Activated B cell treated with CpG ODN at 0.5 μM for 24 hours (primary cell): Measurements from ENCODE around the gene VEZF1. TPM values are rescaled to one million over a fixed set of nuclear protein-coding genes. Genes with fewer than 3 reads are reported as not detected.

ENCODE experiments used
- ATAC-seq: fragments of 200-7000 bp; cut with Tn5 transposase; one replicate; pipeline ENCODE4 v1.10.0; 2021; ENCODE audit warnings: low read depth, mild to moderate bottlenecking, moderate library complexity
- CTCF ChIA-PET: fragments of 350-600 bp; sonication (Branson Sonifier 250); formaldehyde crosslinking; loops from one replicate; lab custom pipeline; 2021; ENCODE audit warnings: antibody characterized with exemption; lab: Charles Lee
- POLR2A ChIA-PET: fragments of 350-600 bp; sonication (Branson Sonifier 250); formaldehyde crosslinking; loops from one replicate; lab custom pipeline; 2021; ENCODE audit warnings: antibody characterized with exemption; lab: Charles Lee
- DNase-seq: peaks from one replicate; pipeline ENCODE4 v3.0.0; 2022
- H3K27ac Mint-ChIP-seq: one replicate; pipeline ENCODE4 v1.8.0; 2020; ENCODE audit warnings: mixed read lengths
- H3K27me3 Mint-ChIP-seq: one replicate; pipeline ENCODE4 v1.8.0; 2021; ENCODE audit warnings: mixed read lengths
- H3K36me3 Mint-ChIP-seq: one replicate; pipeline ENCODE4 v1.8.0; 2021; ENCODE audit warnings: low read depth, mixed read lengths
- H3K4me1 Mint-ChIP-seq: one replicate; pipeline ENCODE4 v1.8.0; 2021; ENCODE audit warnings: mixed read lengths
- H3K4me3 Mint-ChIP-seq: one replicate; pipeline ENCODE4 v1.8.0; 2020; ENCODE audit warnings: mild to moderate bottlenecking, mixed read lengths
- H3K9me3 Mint-ChIP-seq: one replicate; pipeline ENCODE4 v1.8.0; 2020; ENCODE audit warnings: mixed read lengths
- CTCF ChIP-seq: fragments of 200-600 bp; IDR thresholded peaks from one replicate; pipeline ENCODE4 v1.8.0; 2022; ENCODE audit warnings: antibody characterized with exemption, mild to moderate bottlenecking
- intact Hi-C: fragments of 100-400 bp; cut with micrococcal nuclease; formaldehyde crosslinking; loops from one replicate; pipeline ENCODE4 v1.15.1; 2024
- total RNA-seq: library from RNA; stranded (reverse); gene quantifications from 2 replicates; pipeline ENCODE4 v1.2.3, GENCODE V29; 2022

Gene VEZF1
- total RNA-seq, 1 donor from 2014 or later: 45.1 TPM

- Mint-ChIP-seq H3K27me3 (no peaks in the 10 kb centered on the region), H3K36me3 (peaks cover 49% of the 10 kb centered on the region), H3K4me1 (peaks cover 45% of the 10 kb centered on the region), H3K27ac (no peak overlapping the region), H3K4me3 (no peak overlapping the region), H3K9me3 (no peaks in the 10 kb centered on the region)
- POLR2A ChIA-PET: interaction anchor here (0.5 to 4.2 kb wide), 8 partner anchors 8 to 149 kb away, joined by 3 to 32 read pairs (median 6); partner anchors contain the start of genes CUEDC1, MRPS23, SRSF1 and VEZF1
- intact Hi-C loops: loop anchor here (1.0 to 2.0 kb wide), 7 partner anchors 8 to 868 kb away; partner anchors contain the start of genes MRPS23 and SRSF1
- no peak for TF ChIP-seq CTCF
- DNase-seq: no peak
- no peak for ATAC-seq
- CTCF ChIA-PET: interaction anchor here (0.7 to 11.4 kb wide), 31 partner anchors 8 to 869 kb away, joined by 3 to 242 read pairs (median 6); partner anchors contain the start of genes CUEDC1, DYNLL2, MRPS23 and SRSF1
These were observed 11.0 kb upstream of the VEZF1 start for GRCh38 chr17:57999010-57999495.

GRCh38 chr17:57997085-57997809, 9.2 kb upstream of the VEZF1 start:
- no peaks in the 10 kb centered on the region for H3K27me3 Mint-ChIP-seq
- no peak overlapping the region for H3K27ac Mint-ChIP-seq
- ChIA-PET CTCF (interaction anchor here (0.9 to 11.4 kb wide), 11 partner anchors 9 to 139 kb away, joined by 3 to 242 read pairs (median 6); partner anchors contain the start of genes SRSF1 and VEZF1), POLR2A (interaction anchor here (0.8 to 4.2 kb wide), 6 partner anchors 8 to 331 kb away, joined by 3 to 32 read pairs (median 4); partner anchors contain the start of genes SRSF1, TSPOAP1 and VEZF1)
- no peaks in the 10 kb centered on the region for H3K9me3 Mint-ChIP-seq
- H3K4me3 Mint-ChIP-seq: no peak overlapping the region
- peaks cover 32% of the 10 kb centered on the region for H3K36me3 Mint-ChIP-seq
- no peak for TF ChIP-seq CTCF
- intact Hi-C loops: no loop called here
- peaks cover 46% of the 10 kb centered on the region for H3K4me1 Mint-ChIP-seq
- no peak for DNase-seq
- ATAC-seq: no peak

GRCh38 chr17:57995076-57995956, 7.3 kb upstream of the VEZF1 start:
- ATAC-seq (peak; percentile 94), DNase-seq (peak; percentile 22)
- ChIA-PET POLR2A (interaction anchor here (1.2 to 4.2 kb wide), 3 partner anchors 12 to 146 kb away, joined by 3 to 32 read pairs (median 8); partner anchors contain the start of genes MRPS23 and SRSF1), CTCF (interaction anchor here (0.7 to 11.4 kb wide), 9 partner anchors 9 to 137 kb away, joined by 3 to 242 read pairs (median 9); no protein-coding TSS in a partner anchor)
- peaks cover 38% of the 10 kb centered on the region for H3K4me1 Mint-ChIP-seq
- peaks cover 19% of the 10 kb centered on the region for H3K36me3 Mint-ChIP-seq
- intact Hi-C loops: loop anchor here (1.0 kb wide), 3 partner anchors 78 to 137 kb away; no protein-coding TSS in a partner anchor
- H3K27ac Mint-ChIP-seq: peak overlapping the region; percentile 46
- TF ChIP-seq CTCF: peak; percentile 25
- no peaks in the 10 kb centered on the region for H3K9me3 Mint-ChIP-seq
- H3K4me3 Mint-ChIP-seq: no peak overlapping the region
- no peaks in the 10 kb centered on the region for H3K27me3 Mint-ChIP-seq

- ChIA-PET POLR2A (interaction anchor here (1.2 to 2.0 kb wide), 3 partner anchors 55 to 145 kb away, joined by 3 to 12 read pairs (median 8); partner anchors contain the start of gene MRPS23), CTCF (interaction anchor here (1.2 to 11.4 kb wide), 6 partner anchors 54 to 143 kb away, joined by 3 to 242 read pairs (median 10); no protein-coding TSS in a partner anchor)
- no peaks in the 10 kb centered on the region for H3K27me3 Mint-ChIP-seq
These were observed 6.4 kb upstream of the VEZF1 start for GRCh38 chr17:57994436-57994835.

More at GRCh38 chr17:57994436-57994835, 6.4 kb upstream of the VEZF1 start:
- intact Hi-C loops: no loop called here
- no peak for TF ChIP-seq CTCF
- Mint-ChIP-seq H3K4me3 (no peak overlapping the region), H3K9me3 (no peaks in the 10 kb centered on the region), H3K36me3 (peaks cover 13% of the 10 kb centered on the region), H3K27ac (peak overlapping the region; percentile 25), H3K4me1 (peaks cover 37% of the 10 kb centered on the region)
- ATAC-seq (no peak), DNase-seq (no peak)
